SHP77 treated with DMSO at 0.1 percent for 48 hours (cell line): ENCODE data around the gene CEP128.

Experiments used
- DNase-seq: peaks from one replicate; lab custom pipeline; 2025; lab: John Stamatoyannopoulos, UW

The CEP128 gene

DNA sequence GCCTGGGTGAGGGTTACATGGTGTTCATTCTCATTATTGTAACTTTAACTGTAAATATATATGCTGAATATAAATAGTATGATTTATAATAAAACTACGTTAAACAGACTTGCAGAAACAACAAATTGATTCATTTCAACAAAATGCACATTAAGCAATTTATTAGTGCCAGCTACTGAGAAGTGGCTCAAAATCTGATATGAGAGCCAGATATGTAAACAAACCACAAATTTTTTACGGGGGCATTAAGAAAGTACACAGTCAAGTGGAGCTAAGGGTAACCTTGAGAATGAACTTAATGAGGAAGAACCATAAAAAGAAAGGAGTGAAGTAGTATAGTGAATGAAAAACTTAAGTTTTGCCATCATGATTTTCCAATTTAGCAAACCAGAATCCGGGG lies 40.3 kb downstream of the CEP128 start:
- DNase-seq: no peak

DNA sequence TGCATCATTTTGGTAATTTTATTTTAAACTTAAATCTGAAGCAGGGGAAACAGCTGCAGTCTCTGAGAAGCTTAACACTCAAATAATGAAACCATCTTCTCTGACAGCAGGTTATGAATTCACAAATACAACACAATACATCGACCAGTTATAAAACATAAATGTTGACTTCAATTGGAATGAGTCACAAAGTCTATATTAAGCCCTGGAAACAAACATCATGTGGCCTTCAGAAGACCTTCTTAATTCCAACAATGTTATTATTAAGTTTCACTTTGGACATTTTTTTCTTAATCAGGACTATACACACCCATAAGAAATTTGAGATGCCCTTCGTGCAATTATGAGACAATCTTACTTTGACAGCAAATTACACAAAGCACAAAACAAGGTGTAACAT lies 68.9 kb downstream of the CEP128 start:
- no peak for DNase-seq

DNA sequence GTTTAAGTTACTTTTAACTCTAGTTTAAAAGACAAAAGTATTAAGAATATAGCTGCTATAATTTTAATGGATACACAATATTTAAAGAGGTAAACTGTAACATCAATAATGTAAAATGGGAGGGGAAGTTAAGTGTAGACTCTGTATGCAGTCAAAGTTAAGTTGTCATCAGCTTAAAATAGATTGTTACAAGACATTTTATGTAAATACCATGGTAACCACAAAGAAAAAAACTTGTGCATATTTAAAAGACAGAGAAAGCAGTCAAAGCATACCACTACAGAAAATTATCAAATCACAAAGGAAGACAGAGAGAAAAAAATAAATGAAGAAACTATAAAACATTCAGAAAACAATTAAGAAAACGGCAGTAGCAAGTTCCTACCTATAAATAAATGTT lies 73.3 kb downstream of the CEP128 start:
- DNase-seq: no peak

DNA sequence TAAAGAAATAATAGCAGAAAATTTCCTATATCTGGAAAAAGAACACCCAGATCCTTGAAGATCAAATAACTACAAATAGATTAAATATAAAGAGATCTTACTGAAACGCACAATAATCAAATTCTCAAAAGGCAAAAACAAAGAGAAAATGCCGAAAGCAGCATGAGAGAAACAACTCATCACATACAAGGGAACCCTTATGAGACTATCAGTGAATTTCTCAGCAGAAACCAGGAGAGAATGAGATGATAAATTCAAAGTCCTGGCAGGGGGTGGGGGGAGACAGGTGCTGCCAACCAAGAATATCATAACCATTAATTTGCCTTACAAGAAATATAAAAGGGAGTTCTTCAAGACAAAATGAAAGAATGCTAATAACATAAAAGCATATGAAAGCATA lies 73.7 kb downstream of the CEP128 start:
- no peak for DNase-seq

DNA sequence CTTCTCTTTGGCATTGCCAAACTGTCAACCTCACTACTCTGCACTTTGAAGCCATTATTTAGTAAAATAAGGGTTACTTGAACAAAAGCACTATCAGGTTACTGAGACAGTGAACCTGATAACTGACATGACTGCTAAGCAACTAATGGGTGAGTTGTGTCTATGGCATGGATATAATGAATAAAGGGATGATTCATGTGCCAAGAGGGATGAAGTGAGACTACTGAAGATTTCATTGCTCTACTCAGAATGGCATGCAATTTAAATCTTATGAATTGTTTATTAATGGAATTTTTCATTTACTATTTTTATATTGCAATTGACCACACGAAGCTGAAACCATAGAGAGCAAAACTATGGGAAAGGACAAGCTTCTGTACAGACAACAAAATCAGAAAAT lies 74.4 kb downstream of the CEP128 start:
- DNase-seq: no peak

DNA sequence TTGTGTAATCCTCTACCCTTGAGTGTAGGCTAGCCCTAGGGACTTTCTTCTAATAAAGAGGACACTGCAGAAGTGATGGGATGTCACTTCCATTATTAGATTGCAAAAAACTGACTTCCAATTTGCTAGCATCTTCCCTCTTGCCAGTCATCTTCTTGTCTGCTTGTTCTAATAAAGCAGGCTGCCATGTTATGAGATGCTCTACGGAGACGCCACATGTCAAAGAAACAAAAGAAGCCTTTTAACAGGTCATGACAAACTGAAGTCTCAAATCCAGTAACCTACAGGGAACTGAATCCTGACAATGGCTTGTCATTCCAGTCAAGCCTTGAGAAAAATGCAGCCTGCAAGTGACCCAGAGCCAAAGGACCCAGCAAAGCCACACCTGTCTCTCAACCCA lies 76.0 kb downstream of the CEP128 start:
- no peak for DNase-seq

DNA sequence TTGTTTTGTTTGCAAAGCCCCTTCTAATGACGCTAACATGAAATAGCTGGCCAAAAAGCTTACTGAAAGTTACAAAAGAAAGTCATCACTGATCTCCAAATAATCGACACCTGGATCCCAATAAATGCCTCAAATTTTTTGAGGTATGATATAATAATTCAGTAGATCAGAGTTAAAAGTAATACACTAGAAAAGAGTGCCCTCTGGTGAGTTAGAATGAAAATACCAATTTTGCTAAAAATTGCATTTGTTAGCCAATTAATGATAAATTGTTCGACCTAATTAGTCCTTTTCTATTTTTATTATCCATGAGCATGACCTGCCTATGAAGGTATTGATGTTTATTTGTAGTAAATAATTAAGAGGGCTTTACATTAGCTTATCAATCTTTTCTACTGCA lies 78.6 kb downstream of the CEP128 start:
- no peak for DNase-seq

DNA sequence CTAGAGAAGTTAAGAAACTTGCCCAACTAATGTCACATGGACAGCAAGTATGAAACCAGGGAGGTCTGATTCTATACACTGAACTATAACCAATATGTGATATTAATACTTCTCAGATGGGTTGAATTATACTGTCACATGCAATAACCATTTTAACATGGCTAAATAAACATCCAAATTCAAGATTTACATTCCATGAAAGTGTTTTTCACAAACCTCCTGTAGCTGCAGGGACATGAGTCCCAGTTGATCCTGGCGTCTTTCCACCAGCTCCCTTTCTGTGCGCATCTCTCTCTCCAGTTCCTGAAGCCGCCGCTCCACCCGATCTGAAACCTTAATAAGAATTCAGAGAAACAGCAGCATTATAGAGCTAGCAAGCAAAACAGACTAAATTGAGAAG lies 79.0 kb downstream of the CEP128 start:
- DNase-seq: no peak

DNA sequence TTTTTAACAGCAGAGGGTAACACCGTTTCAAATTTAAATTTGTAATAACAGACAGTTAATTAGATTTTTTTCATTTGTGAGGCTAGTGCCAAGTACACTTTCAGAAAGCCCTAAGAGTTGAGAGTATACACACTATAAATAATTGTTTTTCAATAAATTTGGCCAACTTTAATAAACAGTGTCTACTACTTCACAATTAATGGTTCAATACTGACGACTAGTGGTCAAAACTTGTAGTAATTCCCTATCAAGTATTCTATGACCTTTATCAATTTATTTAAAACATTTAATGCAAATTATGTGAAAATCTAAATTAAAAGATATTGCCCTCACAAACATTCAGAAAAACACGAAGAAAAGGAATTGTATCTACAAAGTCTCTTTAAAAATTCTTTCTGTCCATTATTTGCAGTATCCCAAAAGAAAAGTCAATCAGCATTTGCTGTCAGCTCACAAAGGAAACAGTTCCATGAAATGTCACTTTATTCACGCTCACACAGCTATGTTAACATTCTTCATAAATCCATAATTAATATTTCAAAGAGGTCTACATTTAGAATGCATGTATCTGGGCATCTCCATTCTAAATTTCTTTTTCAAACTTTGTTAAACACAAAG lies 91.2 kb downstream of the CEP128 start:
- peak; percentile 10 for DNase-seq

DNA sequence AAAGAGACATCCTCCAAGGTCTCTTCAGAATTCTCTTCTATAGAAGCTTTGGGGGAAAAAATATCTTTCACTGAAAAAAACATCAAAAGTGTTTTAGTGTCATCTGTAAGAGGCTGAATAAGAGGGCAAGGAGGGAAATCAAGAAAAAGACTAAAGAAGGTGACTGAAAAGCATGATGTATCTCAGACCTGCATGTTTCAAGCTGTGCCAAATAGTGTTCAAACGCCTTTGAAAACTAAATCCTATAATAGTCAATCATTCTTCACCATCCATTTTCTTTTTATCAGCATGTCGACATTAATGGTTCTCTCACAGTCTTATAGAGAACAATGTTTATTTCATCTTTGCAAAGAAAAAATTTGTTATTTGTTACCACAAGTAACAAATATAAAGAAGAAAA lies 94.5 kb downstream of the CEP128 start:
- no peak for DNase-seq

DNA sequence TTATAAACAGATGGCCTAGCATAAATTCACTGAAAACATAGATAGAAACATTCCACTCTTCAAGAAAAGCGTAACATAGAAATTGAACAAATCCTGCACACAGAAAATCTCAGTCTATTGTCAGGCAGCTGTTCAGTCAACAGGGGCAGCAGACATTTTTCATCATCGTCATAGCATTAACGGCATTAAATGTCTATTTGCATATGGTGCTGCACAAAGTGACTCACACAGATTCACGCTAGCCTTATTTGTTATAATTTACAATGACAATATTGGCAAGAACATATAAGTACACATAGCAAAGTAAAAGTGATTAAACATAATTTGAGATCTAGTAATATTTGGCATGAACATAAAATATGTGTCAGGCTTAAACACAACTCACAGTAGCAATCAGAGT lies 95.7 kb downstream of the CEP128 start:
- DNase-seq: no peak

DNA sequence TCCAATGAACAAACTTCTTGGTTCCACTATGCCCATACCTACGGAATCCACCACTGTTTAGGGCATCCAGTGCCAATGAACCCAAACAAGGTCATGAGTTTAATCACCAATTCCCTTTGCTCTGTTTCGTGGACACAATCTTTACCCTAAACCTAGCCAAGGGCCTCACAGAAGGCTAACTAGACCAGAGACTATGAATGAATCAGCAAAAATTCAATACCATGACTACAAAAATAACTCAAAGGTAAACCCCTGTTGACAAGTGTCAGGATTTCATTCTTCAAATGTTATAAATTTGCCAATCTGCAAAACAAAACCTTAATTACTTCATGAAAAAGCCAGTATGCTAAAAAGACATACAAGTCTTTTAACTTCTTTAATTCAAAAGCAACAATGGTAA lies 96.7 kb downstream of the CEP128 start:
- DNase-seq: no peak

DNA sequence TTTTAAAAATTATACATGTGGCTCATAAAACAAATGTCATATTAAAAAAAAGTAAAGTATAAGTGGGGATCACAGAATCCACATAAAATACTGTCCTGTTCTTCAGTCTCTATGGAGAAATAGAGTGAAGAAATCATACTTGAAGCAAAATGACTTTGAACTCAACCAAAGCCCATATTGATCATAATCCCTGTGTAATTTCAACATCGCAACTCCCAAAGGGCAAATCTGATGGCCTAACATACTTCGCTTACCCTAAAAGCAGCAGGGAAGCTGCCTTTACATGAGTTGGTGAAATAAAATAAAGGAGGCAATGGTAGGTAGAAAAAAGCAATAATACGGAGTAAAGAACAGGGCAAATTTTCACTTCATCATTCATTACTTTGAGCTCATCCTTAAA lies 101.8 kb downstream of the CEP128 start:
- DNase-seq: no peak

DNA sequence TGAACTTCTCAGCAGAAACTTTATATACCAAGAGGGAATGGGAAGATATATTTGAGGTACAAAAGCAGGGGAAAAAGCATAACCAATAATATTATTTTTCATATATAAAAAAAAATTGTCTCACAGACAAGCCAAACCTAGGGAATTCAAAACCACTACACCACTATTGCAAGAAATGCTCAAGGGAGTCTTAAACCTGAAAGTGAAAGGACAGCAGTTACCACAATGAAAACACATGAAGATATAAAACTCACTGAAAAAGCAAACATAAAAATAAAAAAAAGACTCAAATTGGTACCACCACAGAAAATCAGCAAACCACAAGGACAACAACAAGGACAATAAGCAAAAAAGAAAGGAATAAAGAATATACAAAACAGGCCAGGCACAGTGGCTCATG lies 131.9 kb downstream of the CEP128 start:
- no peak for DNase-seq

DNA sequence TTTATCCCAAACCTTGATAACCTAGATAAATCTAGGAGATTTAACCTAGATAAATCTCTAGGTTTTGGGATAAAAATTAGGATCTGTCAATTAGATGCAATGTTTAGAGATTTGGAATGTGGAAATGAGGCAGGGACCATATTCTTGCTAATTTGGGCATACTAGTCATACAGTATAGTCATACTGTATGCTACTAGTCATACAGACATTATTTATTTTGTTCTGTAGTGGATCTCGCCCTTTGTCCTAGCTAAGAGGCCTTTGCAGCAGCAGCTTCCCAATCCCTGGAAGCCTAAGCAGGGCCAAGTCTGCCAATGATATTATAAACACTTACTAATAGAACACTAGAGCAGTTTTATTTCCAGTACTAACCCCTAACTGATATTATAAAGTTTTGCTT lies 136.4 kb downstream of the CEP128 start:
- no peak for DNase-seq

DNA sequence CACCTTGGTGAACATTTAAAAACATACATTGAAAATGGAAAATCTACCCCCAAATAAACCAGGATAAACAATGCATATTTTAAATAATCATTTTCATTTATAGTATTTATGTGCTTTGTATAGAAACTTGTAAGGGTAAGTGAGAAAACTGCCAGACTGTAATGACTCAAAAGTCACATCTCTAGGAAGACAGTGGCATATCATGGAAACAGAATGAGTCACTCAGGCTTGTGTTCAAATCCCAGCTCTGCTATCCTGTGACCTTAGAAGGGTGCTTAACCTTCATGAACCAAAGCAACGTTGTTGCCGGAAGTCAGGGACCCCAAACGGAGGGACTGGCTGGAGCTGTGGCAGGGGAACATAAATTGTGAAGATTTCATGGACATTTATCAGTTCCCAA lies 142.7 kb downstream of the CEP128 start:
- no peak for DNase-seq

DNA sequence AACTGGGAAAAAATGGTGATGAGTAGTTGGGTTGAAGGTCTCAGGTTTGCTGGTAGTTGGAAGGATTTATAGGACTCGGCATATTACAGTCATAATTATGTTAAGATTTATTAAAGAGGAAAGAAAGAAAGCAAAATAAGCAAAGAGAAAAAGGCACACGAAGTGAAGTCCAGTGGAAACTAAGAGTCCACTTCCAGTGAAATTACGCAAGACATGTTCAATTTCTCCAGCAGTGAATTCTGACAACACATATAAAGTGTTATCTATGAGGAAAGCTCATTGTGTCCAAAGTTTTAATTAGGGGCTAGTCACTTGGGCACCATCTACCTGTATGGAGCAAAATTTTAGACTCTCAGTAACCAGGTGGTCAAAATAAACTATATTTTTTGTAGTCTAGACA lies 143.3 kb downstream of the CEP128 start:
- DNase-seq: no peak

DNA sequence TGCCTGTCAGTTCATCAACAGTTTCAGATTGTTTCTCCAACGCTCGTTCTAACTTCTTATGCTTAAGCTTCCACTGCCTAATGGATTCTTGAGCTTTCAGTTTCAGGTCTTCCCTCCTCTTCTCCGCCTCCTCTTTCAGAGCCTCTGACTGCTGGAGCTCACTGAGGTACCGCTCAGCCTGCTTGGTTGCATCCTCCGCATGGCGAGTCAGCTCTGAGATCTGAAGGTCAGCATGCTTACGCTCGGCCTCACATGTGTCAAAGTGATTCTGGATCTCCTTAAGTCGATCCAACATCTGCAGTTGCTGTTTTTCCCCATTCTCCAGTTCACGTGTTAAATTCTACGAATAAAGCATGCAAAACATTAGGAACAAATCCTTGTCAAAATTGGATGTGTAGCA lies 148.8 kb downstream of the CEP128 start:
- DNase-seq: no peak

DNA sequence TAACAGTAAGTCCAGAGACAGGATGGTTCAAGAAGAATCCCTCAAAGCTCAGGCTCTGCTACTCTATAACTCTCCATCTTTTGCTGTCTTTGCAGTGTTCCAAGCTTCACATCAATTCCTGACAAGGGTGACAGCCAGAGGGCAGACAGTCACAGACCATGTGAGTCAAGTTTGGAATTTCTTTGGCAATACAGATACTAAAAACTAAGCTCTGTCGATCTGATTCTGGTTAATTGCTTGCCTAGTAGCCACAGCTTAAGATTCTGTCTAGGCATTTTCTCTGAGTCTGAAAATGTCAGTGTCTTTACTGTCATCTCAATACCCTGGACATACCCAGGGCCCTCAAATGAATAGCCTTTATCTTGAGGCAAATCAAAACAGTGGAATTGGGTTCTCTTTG lies 153.7 kb downstream of the CEP128 start:
- DNase-seq: no peak

DNA sequence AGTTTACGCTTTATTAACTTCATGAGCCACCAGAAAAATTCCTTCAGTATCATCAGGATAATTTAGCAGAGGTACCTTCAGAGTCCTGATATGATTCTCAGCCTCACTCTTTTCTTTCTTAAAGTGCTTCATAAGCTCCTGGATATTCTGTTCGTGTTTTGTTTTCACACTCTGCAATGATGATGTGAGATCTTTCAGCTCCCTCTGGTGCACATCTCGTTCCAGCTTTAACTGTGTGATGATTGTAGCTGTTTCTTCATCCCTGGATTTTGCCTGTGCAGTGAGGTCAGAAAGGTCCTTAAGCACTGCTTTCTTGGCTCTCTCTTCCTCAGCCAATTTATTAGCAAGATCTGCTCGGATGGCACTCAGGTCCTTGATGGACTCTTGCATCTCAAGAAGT lies 156.7 kb downstream of the CEP128 start:
- DNase-seq: no peak

DNA sequence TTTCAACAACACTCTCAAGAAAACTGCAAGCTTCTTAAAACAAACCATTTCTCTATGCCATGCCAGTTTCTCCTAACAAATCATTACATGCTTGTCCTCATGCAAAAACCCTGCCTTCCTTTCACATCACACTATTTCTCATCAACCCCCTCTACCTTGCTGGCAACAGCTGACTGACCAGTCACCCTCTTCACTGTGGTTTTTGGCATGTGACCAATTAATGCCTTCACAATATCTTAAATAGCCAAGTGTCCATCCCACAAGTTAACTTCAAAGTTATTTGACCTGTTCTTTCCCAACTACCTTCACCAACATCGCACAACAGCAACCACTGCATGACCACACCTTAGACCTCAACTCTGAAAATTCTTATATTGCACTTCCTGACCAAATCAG lies 159.6 kb downstream of the CEP128 start:
- no peak for DNase-seq

DNA sequence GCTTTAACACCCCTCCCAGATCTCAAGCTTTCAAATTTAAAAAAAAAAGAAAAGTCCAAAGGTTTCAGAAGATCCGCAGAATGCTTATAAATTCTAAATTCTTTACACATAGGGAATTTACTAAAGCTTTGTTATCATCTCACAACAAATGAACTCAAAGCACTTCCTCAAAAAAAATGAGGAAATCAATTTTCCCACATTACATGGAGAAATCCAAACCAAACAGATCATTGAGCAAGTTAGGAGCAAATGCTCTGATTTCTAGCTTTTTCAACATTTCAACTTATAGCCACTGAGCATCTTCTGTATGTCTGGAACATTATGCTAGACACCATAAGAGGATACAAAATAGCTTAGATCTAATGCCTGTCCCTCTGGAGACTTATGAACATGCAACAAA lies 161.0 kb downstream of the CEP128 start:
- no peak for DNase-seq

DNA sequence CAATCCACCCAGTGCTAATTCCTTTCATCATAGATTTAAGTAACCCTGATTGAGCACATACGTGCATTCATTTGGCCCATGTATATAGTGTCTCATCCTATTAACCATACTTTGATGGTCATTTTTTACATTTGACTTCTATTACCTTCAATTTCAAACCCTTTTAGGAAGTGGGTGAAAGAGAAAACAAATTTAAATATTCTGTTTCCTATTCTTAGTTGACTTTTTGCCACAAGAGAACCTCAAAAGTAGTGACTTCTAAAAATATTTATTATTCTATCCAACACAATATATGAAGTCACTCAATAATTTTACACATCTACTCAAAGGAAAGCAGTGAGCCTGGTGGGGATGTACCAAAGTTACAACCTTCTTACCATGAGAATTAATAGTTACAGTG lies 164.9 kb downstream of the CEP128 start:
- DNase-seq: no peak

DNA sequence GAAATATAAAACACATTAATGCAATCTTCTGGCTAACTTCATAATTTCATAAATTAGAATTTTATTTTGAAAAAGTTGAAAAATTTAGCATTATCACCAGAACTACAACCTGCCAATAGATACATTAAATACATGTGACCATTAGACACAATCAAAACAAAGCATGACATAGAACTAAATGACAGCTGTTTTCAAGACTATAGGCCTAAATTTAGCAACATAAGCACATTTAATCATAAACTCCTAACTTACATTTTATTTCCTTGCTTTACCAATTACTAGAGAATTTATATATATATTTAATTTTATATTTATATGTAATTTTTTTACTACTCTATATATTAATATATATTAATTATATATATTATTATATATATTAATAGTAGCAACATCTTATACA lies 165.4 kb downstream of the CEP128 start:
- no peak for DNase-seq

DNA sequence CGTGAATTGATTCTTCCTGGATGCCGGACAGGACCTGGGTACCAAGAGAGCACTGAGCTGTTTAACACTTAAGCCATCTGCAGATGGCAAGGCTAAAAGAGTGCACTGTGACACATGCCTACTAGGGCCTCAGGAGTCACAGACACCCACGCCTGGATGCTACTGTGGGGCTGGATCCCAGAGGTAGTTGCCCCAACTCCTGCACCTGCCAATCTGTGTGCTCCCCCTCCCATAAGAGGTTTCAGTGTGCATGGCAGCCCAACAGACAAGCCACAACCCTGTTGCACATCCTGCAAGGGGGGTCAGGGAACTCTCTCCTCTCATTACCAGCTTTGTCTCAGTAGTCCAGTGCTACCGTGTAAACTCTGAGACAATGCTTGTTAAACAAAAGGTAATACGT lies 169.0 kb downstream of the CEP128 start:
- no peak for DNase-seq
